ENCODE results near the gene PDE4D.
"Not testable (repeated sequence)": the region's sequence is repeated elsewhere in the genome, so short reads cannot be mapped to it uniquely, and the experiment has no call there.

- not testable (repeated sequence) for TF ChIP-seq CTCF (optimal IDR thresholded peaks at IDR 0.05 in 1 of 3, IDR thresholded peaks at IDR 0.05 in 1 of 3, conservative IDR thresholded peaks at IDR 0.05 in 1 of 3; ENCODE audit: extremely low read depth in 1 of 3, insufficient read depth in 2 of 3, low read length in 3 of 3); EZH2 (IDR thresholded peaks at IDR 0.05; ENCODE audit: low read length)
These were observed 584.8 kb downstream of the PDE4D start for GRCh38 chr5:59308685-59309084.
